ENCODE measurements around the gene CCDC192.

DNA sequence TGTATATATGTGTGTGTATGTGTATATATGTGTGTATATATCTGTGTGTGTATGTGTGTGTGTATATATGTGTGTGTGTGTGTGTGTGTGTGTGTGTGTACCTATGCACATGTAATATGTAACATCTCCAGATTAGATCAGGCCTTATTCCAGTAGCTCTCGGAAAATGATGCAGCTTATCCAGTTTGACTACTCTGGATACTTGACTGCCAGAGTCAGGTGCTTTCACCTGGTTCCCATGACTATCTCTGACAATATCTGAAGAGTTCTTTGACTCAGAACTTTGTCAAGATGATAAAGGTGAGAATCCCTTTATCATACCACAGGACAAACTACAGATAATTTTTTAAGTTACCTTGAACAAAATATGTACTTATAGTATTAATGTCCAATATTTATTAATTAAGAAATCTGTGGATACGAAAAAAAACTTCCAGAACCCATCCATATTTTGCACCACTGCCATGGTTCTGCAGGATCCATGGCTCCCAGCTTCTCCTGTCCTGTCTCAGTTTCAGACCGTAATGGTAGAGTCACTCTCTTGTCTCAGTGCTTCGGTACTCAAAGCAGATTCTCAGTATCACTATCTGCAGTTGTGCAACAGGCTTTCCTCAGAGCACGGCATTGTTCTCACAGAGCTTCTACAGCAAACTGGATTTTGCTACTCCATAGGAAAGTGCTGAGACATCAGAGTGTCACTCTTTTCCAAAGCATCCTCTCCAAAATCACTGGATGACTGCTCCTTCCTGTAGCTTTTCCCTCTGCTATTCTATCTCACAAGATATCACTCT, 216.0 kb downstream of the CCDC192 start:
- TF ChIP-seq, protein P1, sequence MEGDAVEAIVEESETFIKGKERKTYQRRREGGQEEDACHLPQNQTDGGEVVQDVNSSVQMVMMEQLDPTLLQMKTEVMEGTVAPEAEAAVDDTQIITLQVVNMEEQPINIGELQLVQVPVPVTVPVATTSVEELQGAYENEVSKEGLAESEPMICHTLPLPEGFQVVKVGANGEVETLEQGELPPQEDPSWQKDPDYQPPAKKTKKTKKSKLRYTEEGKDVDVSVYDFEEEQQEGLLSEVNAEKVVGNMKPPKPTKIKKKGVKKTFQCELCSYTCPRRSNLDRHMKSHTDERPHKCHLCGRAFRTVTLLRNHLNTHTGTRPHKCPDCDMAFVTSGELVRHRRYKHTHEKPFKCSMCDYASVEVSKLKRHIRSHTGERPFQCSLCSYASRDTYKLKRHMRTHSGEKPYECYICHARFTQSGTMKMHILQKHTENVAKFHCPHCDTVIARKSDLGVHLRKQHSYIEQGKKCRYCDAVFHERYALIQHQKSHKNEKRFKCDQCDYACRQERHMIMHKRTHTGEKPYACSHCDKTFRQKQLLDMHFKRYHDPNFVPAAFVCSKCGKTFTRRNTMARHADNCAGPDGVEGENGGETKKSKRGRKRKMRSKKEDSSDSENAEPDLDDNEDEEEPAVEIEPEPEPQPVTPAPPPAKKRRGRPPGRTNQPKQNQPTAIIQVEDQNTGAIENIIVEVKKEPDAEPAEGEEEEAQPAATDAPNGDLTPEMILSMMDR (IDR thresholded peaks at IDR 0.05) = no peak
- TF ChIP-seq EP300 (IDR thresholded peaks at IDR 0.05) (no peak), POLR2A (IDR thresholded peaks at IDR 0.05) (no peak)

Measured in tibial nerve (tissue), 4 donors.